GM23338 (cell line): ENCODE measurements around the gene ZSWIM1. TPM values are rescaled to one million over a fixed set of nuclear protein-coding genes. Genes with fewer than 3 reads are reported as not detected.

Experiments
- CTCF ChIP-seq, 2 experiments: fragments of 200-600 bp in 1 of 2; sonication (generic) in 1 of 2; conservative IDR thresholded peaks; 2 replicates each; pipeline versions ENCODE4 v1.5.1 to v1.6.1; 2016 to 2017; ENCODE audit warnings: antibody characterized with exemption in 2 of 2, low read depth in 2 of 2, mild to moderate bottlenecking in 2 of 2, moderate library complexity in 1 of 2
- ETS1 ChIP-seq: IDR thresholded peaks from 2 replicates; pipeline ENCODE4 v1.6.1; 2016; ENCODE audit warnings: antibody characterized with exemption
- EZH2 ChIP-seq: fragments of 200-600 bp; sonication (generic); IDR thresholded peaks from one replicate; pipeline ENCODE4 v1.8.0; 2017; ENCODE audit warnings: antibody characterized with exemption, mild to moderate bottlenecking, low read depth; ENCODE audit not compliant: unreplicated experiment
- NANOG ChIP-seq: IDR thresholded peaks from 2 replicates; pipeline ENCODE4 v1.6.1; 2016; ENCODE audit warnings: antibody characterized with exemption, borderline replicate concordance
- STAT1 ChIP-seq: IDR thresholded peaks from one replicate; pipeline ENCODE4 v1.6.1; 2016; ENCODE audit warnings: antibody characterized with exemption; ENCODE audit not compliant: unreplicated experiment
- ZNF331 ChIP-seq: fragments of 250-450 bp; sonication (Bioruptor Pico); IDR thresholded peaks from 2 replicates; pipeline ENCODE4 v1.5.0; 2020; ENCODE audit warnings: low read depth, mild to moderate bottlenecking, moderate library complexity
- ZNF462 ChIP-seq: fragments of 250-450 bp; sonication (Bioruptor Pico); IDR thresholded peaks from 2 replicates; pipeline ENCODE4 v1.5.0; 2020; ENCODE audit warnings: mild to moderate bottlenecking, moderate library complexity
- polyA plus RNA-seq: library from polyadenylated mRNA; unstranded; fragments of >200 nt; fragmentation: Nextera tagmentation; extraction: Ambion mirVana; gene quantifications from 2 replicates; pipeline ENCODE4 v1.2.1, GENCODE V29; 2016
- total RNA-seq: library from RNA; depleted of rRNA; stranded (reverse); fragments of >200 nt; shearing (Covaris generic); gene quantifications from 2 replicates; pipeline ENCODE4 v1.2.3, GENCODE V29; 2014

Gene ZSWIM1
- total and polyA plus RNA-seq, 2 experiments from 2014 or later = 11.5 to 16.2 TPM

GRCh38 chr20:45848969-45849582 lies 32.0 kb upstream of the ZSWIM1 start (continued):
- TF ChIP-seq ZNF462 (CRISPR knock-in tag) = no peak
- TF ChIP-seq CTCF (conservative IDR thresholded peaks at IDR 0.05; ENCODE audit: low read depth in 2 of 2) = no peak
- no peak for TF ChIP-seq ETS1
- TF ChIP-seq EZH2 = no peak
- TF ChIP-seq ZNF331 = no peak
- no peak for TF ChIP-seq NANOG
- TF ChIP-seq STAT1 = no peak
